ENCODE measurements around the gene TCF7.
A peak's percentile ranks its signal among the peaks of the same experiment; 100 is the strongest.

TCF7 gene

GRCh38 chr5:134177369-134178095 is 63.1 kb downstream of the TCF7 start:
- no peak for DNase-seq (ENCODE audit: low spot score)

GRCh38 chr5:134178096-134178419 is 63.6 kb downstream of the TCF7 start:
- no peak for DNase-seq (ENCODE audit: low spot score)

- no peak for DNase-seq (ENCODE audit: low spot score)
Measured at GRCh38 chr5:134183481-134183880, 69.0 kb downstream of the TCF7 start.

- peak; percentile 88 for DNase-seq (ENCODE audit: low spot score)
Measured at GRCh38 chr5:134184155-134185135, 70.0 kb downstream of the TCF7 start.

GRCh38 chr5:134188092-134188491 is 73.6 kb downstream of the TCF7 start:
- DNase-seq (ENCODE audit: low spot score): no peak

GRCh38 chr5:134189031-134189430 is 74.5 kb downstream of the TCF7 start:
- no peak for DNase-seq (ENCODE audit: low spot score)

- no peak for DNase-seq (ENCODE audit: low spot score)
Measured at GRCh38 chr5:134195666-134196065, 81.2 kb downstream of the TCF7 start.

Measured in AG20443 (cell line).